ENCODE measurements around the gene OTOL1. TPM values are rescaled to one million over a fixed set of nuclear protein-coding genes. Genes with fewer than 3 reads are reported as not detected.

Gene OTOL1
- total RNA-seq, 2 experiments from 2014 or later: not detected

DNA sequence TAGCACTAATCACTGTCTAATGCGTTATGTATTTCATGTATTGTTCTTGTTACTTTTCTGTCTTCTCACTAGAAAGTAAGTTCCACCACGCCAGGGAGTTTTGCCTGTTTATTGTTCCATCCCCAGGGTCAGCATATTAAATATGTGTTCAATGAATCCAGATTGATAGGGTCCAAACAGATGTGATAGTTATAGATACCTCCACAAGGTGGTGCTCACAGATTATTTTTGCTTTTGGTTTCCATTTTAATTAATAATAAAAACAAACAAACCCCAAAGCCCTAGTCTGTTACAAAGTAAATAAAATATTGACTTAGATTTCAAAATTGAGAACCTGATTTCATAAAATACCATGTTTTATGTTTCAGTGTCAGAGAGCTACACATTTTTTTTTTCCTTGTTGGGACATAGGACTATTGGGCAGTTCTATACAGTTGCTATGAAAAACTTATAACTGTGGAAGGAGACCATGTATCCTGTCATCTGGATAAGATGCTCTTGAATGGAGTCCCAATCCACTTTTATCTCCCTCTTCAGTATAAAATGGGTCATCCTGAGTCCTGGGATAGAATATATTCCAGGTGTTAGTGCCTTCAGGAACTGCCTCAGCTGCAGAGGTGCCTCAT lies 12.4 kb downstream of the OTOL1 start:
- Histone ChIP-seq H3K9me2 (ENCODE audit: insufficient read depth, low read length) (no peaks in the 10 kb centered on the region), H3K36me3 (ENCODE audit: insufficient read depth, low read length) (no peaks in the 10 kb centered on the region), H3K4me1 (ENCODE audit: insufficient read depth, low read length, poor library complexity, severe bottlenecking) (peaks cover 13% of the 10 kb centered on the region), H3K4me2 (ENCODE audit: low read length) (no peak overlapping the region), H4K20me1 (ENCODE audit: insufficient read depth, low read length) (no peaks in the 10 kb centered on the region), H3K79me2 (ENCODE audit: insufficient read depth, low read depth, low read length) (no peaks in the 10 kb centered on the region), H3K9me3 (ENCODE audit: low read length) (no peaks in the 10 kb centered on the region), H3K27ac (ENCODE audit: low read depth, low read length, poor library complexity, severe bottlenecking) (no peak overlapping the region), H3K4me3 (ENCODE audit: low read depth, low read length, poor library complexity, severe bottlenecking) (no peak overlapping the region), H2AFZ (ENCODE audit: low read length) (peak overlapping the region; percentile 71)
- intact Hi-C loops (cut with micrococcal nuclease; ENCODE audit: unreplicated experiment): loop anchor here (2.0 kb wide), 2 partner anchors 50 to 344 kb away; no protein-coding TSS in a partner anchor
- DNase-seq (ENCODE audit: low spot score): peak; percentile 27
- CTCF ChIA-PET (ENCODE audit: unreplicated experiment): interaction anchor here (0.6 to 2.8 kb wide), 2 partner anchors 20 to 311 kb away, joined by 3 to 6 read pairs; no protein-coding TSS in a partner anchor
- POLR2A ChIA-PET: interaction anchor here (1.6 to 1.7 kb wide), 2 partner anchors 11 to 20 kb away, joined by 5 to 7 read pairs; no protein-coding TSS in a partner anchor
- BruUV-seq (replicated peaks): no TSS peak
- TF ChIP-seq, protein P1, sequence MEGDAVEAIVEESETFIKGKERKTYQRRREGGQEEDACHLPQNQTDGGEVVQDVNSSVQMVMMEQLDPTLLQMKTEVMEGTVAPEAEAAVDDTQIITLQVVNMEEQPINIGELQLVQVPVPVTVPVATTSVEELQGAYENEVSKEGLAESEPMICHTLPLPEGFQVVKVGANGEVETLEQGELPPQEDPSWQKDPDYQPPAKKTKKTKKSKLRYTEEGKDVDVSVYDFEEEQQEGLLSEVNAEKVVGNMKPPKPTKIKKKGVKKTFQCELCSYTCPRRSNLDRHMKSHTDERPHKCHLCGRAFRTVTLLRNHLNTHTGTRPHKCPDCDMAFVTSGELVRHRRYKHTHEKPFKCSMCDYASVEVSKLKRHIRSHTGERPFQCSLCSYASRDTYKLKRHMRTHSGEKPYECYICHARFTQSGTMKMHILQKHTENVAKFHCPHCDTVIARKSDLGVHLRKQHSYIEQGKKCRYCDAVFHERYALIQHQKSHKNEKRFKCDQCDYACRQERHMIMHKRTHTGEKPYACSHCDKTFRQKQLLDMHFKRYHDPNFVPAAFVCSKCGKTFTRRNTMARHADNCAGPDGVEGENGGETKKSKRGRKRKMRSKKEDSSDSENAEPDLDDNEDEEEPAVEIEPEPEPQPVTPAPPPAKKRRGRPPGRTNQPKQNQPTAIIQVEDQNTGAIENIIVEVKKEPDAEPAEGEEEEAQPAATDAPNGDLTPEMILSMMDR (conservative IDR thresholded peaks at IDR 0.05; ENCODE audit: low read length): peak; percentile 80
- no peak for TF ChIP-seq EZH2phosphoT487 (IDR thresholded peaks at IDR 0.05; ENCODE audit: borderline replicate concordance, low read depth, low read length)

DNA sequence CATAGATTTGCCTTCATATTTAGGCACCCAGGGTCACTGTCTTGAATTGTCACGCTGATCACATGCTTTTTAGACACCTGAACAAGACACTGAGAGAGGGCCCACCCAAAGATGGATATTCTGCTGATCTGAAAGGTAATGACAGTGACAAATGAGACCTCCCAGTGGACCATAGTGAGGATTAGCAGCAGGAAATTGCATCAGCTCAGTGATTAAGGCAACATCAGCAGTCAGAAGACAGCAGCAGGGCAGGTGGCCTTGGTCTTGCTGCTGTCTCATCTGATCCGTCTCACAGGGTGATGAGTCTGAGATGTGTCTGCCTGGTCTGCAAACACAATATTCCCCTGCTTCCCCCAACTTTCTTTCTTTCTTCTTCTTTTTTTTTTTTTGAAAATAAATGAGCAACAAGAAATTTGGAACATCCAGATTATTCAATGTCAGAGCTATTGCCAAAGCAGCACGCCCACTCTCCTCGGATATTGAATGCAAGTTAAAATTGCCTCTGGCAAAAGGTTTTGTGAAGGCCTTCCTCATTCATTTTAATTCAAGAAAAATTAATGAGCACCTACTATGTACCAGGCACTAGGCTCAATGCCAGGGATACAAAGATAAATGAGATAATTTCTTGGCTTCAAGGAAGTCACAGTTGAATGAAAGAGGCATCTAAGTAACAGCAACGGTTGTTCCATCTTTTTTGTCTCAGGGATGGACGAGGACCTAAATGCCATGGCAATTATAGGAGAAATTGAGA lies 14.1 kb downstream of the OTOL1 start:
- peak; percentile 65 for DNase-seq (ENCODE audit: low spot score)
- BruUV-seq (replicated peaks): no TSS peak
- H3K27ac ChIP-seq (ENCODE audit: low read depth, low read length, poor library complexity, severe bottlenecking): no peak overlapping the region
- ChIA-PET CTCF (ENCODE audit: unreplicated experiment) (interaction anchor here (1.0 to 2.8 kb wide), 2 partner anchors 22 to 1500 kb away, joined by 5 to 6 read pairs; no protein-coding TSS in a partner anchor), POLR2A (interaction anchor here (0.6 to 1.6 kb wide), 8 partner anchors 11 to 734 kb away, joined by 3 to 7 read pairs (median 3); no protein-coding TSS in a partner anchor)
- peaks cover 13% of the 10 kb centered on the region for H3K4me1 ChIP-seq (ENCODE audit: insufficient read depth, low read length, poor library complexity, severe bottlenecking)
- H2AFZ ChIP-seq (ENCODE audit: low read length): peak overlapping the region; percentile 71; the same call in 1 of the 2 replicates
- no peak overlapping the region for H3K4me3 ChIP-seq (ENCODE audit: low read depth, low read length, poor library complexity, severe bottlenecking)
- TF ChIP-seq, protein P1 (conservative IDR thresholded peaks at IDR 0.05; ENCODE audit: low read length): no peak
- no peak for TF ChIP-seq EZH2phosphoT487 (IDR thresholded peaks at IDR 0.05; ENCODE audit: borderline replicate concordance, low read depth, low read length)
- H3K4me2 ChIP-seq (ENCODE audit: low read length): peak overlapping the region; percentile 16; the same call in 1 of the 2 replicates
- H3K9me2 ChIP-seq (ENCODE audit: insufficient read depth, low read length): no peaks in the 10 kb centered on the region
- intact Hi-C loops (cut with micrococcal nuclease; ENCODE audit: unreplicated experiment): loop anchor here (2.0 kb wide), 1 partner anchor 22 kb away; no protein-coding TSS in a partner anchor
- no peaks in the 10 kb centered on the region for H3K36me3 ChIP-seq (ENCODE audit: insufficient read depth, low read length)
- H3K9me3 ChIP-seq (ENCODE audit: low read length): no peaks in the 10 kb centered on the region
- no peaks in the 10 kb centered on the region for H4K20me1 ChIP-seq (ENCODE audit: insufficient read depth, low read length)
- no peaks in the 10 kb centered on the region for H3K79me2 ChIP-seq (ENCODE audit: insufficient read depth, low read depth, low read length)

Data from OCI-LY7 (cell line).